Fibroblast of lung (primary cell): ENCODE data around the gene HSD3B7. TPM values are rescaled to one million over a fixed set of nuclear protein-coding genes. Genes with fewer than 3 reads are reported as not detected.

Experiments used
- DNase-seq, 2 donors: peaks; one replicate each; pipeline versions ENCODE4 v3.0.0 to v3.0.0-alpha.2; 2010; ENCODE audit warnings: low read depth in 2 of 2
- H2AFZ ChIP-seq: 2 replicates; pipeline ENCODE4 v1.5.1; 2012; ENCODE audit warnings: low read length, control low read depth, inconsistent platforms
- H3K27ac ChIP-seq: 2 replicates; pipeline ENCODE4 v1.5.1; 2011; ENCODE audit warnings: low read length, control low read depth; ENCODE audit not compliant: insufficient read depth
- H3K27me3 ChIP-seq: 2 replicates; pipeline ENCODE4 v1.5.1; 2011; ENCODE audit warnings: mild to moderate bottlenecking, low read length; ENCODE audit not compliant: control insufficient read depth, insufficient read depth
- H3K36me3 ChIP-seq: 2 replicates; pipeline ENCODE4 v1.5.1; 2011; ENCODE audit warnings: low read length; ENCODE audit not compliant: control insufficient read depth, insufficient read depth
- H3K4me1 ChIP-seq: 2 replicates; pipeline ENCODE4 v1.5.1; 2011; ENCODE audit warnings: low read length; ENCODE audit not compliant: control insufficient read depth, insufficient read depth; ENCODE audit errors: extremely low read depth
- H3K4me2 ChIP-seq: 2 replicates; pipeline ENCODE4 v1.5.1; 2011; ENCODE audit warnings: low read length, control low read depth; ENCODE audit not compliant: insufficient read depth; ENCODE audit errors: extremely low read depth
- H3K4me3 ChIP-seq, 4 experiments: fragments of 200-600 bp in 1 of 4; sonication (generic) in 1 of 4; replicated peaks in 1 of 4; 2 replicates each; pipeline ENCODE4 v1.5.1; 2011 to 2016; ENCODE audit warnings: low read length in 4 of 4, low read depth in 3 of 4, mild to moderate bottlenecking in 3 of 4, control low read depth in 2 of 4, inconsistent platforms in 1 of 4, mixed read lengths in 1 of 4; ENCODE audit not compliant: insufficient read depth in 1 of 4; ENCODE audit errors: control extremely low read depth in 1 of 4
- H3K79me2 ChIP-seq: 2 replicates; pipeline ENCODE4 v1.5.1; 2012; ENCODE audit warnings: mild to moderate bottlenecking, low read length, inconsistent platforms; ENCODE audit not compliant: control insufficient read depth, insufficient read depth
- H3K9ac ChIP-seq: 2 replicates; pipeline ENCODE4 v1.5.1; 2011; ENCODE audit warnings: mild to moderate bottlenecking, low read length, control low read depth; ENCODE audit not compliant: insufficient read depth
- H3K9me3 ChIP-seq: 2 replicates; pipeline ENCODE4 v1.5.1; 2012; ENCODE audit warnings: low read depth, low read length; ENCODE audit not compliant: control insufficient read depth, insufficient read depth
- H4K20me1 ChIP-seq: 2 replicates; pipeline ENCODE4 v1.5.1; 2011; ENCODE audit warnings: low read length; ENCODE audit not compliant: control insufficient read depth, insufficient read depth; ENCODE audit errors: extremely low read depth
- CTCF ChIP-seq, 2 donors: IDR thresholded peaks in 1 of 2; conservative IDR thresholded peaks in 1 of 2; 1 replicate in 1 of 2; 2 replicates in 1 of 2; pipeline ENCODE4 v1.5.1; 2011 to 2012; ENCODE audit warnings: low read length in 2 of 2, control low read depth in 1 of 2, inconsistent platforms in 1 of 2, low read depth in 1 of 2, mild to moderate bottlenecking in 1 of 2
- EZH2 ChIP-seq: IDR thresholded peaks from 2 replicates; pipeline ENCODE4 v1.5.1; 2012; ENCODE audit warnings: low read length, control low read depth, mild to moderate bottlenecking; ENCODE audit errors: missing control alignments
- polyA plus RNA-seq, 2 donors: library from polyadenylated mRNA; depleted of rRNA in 1 of 2; stranded (reverse) in 1 of 2; unstranded in 1 of 2; fragments of >200 nt; gene quantifications; 2 replicates each; pipeline ENCODE4 v1.2.1, GENCODE V29; 2011 to 2012; ENCODE audit warnings: missing spikeins in 1 of 2
- total RNA-seq: library from RNA; depleted of rRNA; stranded (reverse); fragments of >200 nt; gene quantifications from 2 replicates; pipeline ENCODE4 v1.2.1, GENCODE V29; 2014

The HSD3B7 gene
- total and polyA plus RNA-seq, 2 donors (not counting 1 experiment from before 2014, with no cell fraction given): 13.2 to 47.9 TPM

- no peak for DNase-seq
- H3K4me3 ChIP-seq: no peak overlapping the region
- no peaks in the 10 kb centered on the region for H3K9me3 ChIP-seq
- H4K20me1 ChIP-seq: no peaks in the 10 kb centered on the region
- peaks cover 7% of the 10 kb centered on the region for H3K36me3 ChIP-seq
- H3K4me2 ChIP-seq: no peak overlapping the region
- no peaks in the 10 kb centered on the region for H3K27me3 ChIP-seq
- TF ChIP-seq EZH2 (no peak), CTCF (conservative IDR thresholded peaks at IDR 0.05 in 1 of 2, IDR thresholded peaks at IDR 0.05 in 1 of 2; ENCODE audit: low read depth in 1 of 2, low read length in 2 of 2) (no peak)
- H3K79me2 ChIP-seq: no peaks in the 10 kb centered on the region
- no peak overlapping the region for H3K27ac ChIP-seq
- H3K9ac ChIP-seq: no peak overlapping the region
- H2AFZ ChIP-seq: no peak overlapping the region
- peaks cover 10% of the 10 kb centered on the region for H3K4me1 ChIP-seq
These were observed 5.1 kb downstream of the HSD3B7 start for GRCh38 chr16:30990105-30990504.

- Histone ChIP-seq H3K4me2 (no peak overlapping the region), H3K27me3 (no peaks in the 10 kb centered on the region), H2AFZ (no peak overlapping the region), H3K27ac (no peak overlapping the region), H3K36me3 (peaks cover 7% of the 10 kb centered on the region), H4K20me1 (no peaks in the 10 kb centered on the region), H3K9me3 (no peaks in the 10 kb centered on the region), H3K9ac (no peak overlapping the region), H3K79me2 (no peaks in the 10 kb centered on the region), H3K4me3 (no peak overlapping the region), H3K4me1 (peaks cover under 1% of the 10 kb centered on the region)
- no peak for DNase-seq
- no peak for TF ChIP-seq EZH2
- no peak for TF ChIP-seq CTCF (conservative IDR thresholded peaks at IDR 0.05 in 1 of 2, IDR thresholded peaks at IDR 0.05 in 1 of 2; ENCODE audit: low read depth in 1 of 2, low read length in 2 of 2)
These were observed 6.0 kb downstream of the HSD3B7 start for GRCh38 chr16:30991052-30991451.

GRCh38 chr16:30992276-30992780 is 7.3 kb downstream of the HSD3B7 start:
- H3K4me1 ChIP-seq: peaks cover 2% of the 10 kb centered on the region
- no peaks in the 10 kb centered on the region for H3K9me3 ChIP-seq
- H3K36me3 ChIP-seq: peaks cover 4% of the 10 kb centered on the region
- H3K9ac ChIP-seq: no peak overlapping the region
- no peaks in the 10 kb centered on the region for H3K27me3 ChIP-seq
- H3K4me2 ChIP-seq: no peak overlapping the region
- H3K4me3 ChIP-seq: no peak overlapping the region
- no peaks in the 10 kb centered on the region for H4K20me1 ChIP-seq
- no peak overlapping the region for H2AFZ ChIP-seq
- DNase-seq: no peak
- TF ChIP-seq EZH2 (no peak), CTCF (conservative IDR thresholded peaks at IDR 0.05 in 1 of 2, IDR thresholded peaks at IDR 0.05 in 1 of 2; ENCODE audit: low read depth in 1 of 2, low read length in 2 of 2) (no peak)
- no peaks in the 10 kb centered on the region for H3K79me2 ChIP-seq
- H3K27ac ChIP-seq: no peak overlapping the region
